Measurements from ENCODE around the gene LUZP2. TPM values are rescaled to one million over a fixed set of nuclear protein-coding genes. Genes with fewer than 3 reads are reported as not detected.
A peak's percentile ranks its signal among the peaks of the same experiment; 100 is the strongest.

LUZP2 gene
- total RNA-seq, 1 donor from 2014 or later, result 0.26 TPM

DNA sequence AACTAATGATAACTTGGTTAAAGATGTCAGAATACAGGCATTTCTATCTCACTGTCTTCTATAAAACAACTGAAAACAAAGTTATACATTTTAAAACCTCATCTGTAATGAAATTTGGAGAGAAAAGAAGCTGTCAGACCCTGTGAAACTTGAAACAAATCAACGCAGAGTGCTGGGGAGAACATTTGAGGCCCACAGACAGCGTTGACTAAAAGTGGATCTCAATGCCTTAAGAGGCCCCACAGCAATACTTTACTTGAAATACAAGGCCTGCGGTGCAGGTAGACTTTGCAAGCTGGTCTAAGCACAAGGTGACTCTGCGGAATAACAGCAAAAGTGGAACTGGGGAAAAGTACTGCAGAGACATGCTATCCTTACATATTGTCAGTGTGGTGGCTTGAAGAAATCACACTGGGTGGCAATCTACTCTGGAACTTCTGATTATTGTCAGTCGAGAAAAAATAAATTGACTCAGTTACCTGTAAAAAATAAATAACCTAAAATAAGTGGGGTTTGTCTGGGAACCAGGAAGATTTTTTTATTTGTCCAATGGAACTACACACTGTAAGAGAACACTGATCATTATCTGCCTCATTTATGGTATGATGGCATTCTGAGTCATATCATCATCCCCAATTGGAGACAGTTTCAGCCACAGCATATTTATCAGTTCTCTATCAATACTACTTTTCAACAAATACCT, 138.9 kb downstream of the LUZP2 start:
- DNase-seq (ENCODE audit: low spot score), result no peak

DNA sequence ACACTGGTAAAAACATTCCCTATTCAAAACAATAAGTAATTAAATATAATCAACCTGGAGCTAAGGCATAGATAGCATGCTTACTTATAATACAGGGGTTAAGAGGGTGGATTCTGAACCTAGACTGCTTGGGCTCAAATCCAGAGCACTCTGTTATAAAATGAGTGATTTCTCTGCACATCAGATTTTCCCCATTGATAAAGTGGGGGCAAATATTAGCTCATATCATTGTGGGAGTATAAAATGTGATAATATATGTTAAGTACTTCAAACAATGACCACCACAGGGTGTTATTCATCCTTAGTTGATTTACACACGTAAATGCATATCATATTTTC, 139.4 kb downstream of the LUZP2 start:
- no peak for DNase-seq (ENCODE audit: low spot score)

DNA sequence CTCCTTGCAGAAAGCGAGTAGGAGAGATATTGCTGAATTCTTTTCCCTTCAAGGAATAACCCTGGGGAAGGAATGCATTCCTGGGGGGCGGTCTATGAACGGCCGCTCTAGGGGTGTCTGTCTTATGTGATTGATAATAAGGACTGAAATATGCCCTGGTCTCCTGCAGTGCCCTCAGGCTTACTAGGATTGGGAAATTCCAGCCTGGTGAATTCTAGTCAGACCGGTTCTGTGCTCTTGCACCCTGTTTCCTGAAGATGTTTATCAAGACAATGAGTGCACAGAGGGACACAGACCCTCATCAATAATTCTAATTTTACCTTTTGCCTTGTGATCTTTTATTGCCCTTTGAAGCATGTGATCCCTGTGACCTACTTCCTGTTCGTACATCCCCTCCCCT, 140.7 kb downstream of the LUZP2 start:
- peak; percentile 16 for DNase-seq (ENCODE audit: low spot score)

DNA sequence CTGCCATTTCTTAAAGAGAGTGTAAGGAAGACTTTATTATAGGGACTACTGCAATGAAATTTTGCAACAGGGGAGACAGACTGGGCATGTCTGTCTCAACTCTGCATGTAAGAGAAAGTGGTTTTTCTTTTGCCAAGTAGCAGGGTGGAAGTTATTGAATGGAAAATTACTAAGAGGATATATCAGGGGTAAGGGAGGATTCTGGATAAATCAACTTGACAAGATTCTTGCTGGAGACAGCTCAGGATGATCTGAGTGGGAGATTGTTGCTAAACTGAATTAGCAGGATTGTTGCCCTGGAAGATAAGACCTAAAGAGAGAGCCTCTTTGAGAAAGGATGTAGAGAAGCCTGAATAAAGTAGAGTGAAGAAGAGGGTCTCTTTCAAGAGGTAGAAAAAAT, 145.8 kb downstream of the LUZP2 start:
- no peak for DNase-seq (ENCODE audit: low spot score)

DNA sequence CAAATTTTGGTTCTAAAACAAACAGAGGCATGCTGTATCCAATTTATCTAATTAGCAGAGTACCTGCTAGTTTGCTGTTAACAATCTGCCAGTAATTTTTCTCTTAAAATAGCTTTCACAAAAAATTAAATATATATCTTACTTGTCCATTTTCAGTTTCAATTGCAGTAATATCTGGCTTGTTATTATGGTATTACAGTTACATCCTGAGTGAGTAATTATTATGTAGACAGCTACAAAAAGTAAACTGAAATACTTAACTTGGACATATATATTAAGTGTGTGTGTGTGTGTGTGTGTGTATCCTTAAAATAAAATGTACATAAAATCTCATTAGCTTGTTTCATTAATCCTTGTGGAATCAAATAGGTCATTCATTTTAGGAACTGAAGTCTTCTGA, 148.7 kb downstream of the LUZP2 start:
- no peak for DNase-seq (ENCODE audit: low spot score)

DNA sequence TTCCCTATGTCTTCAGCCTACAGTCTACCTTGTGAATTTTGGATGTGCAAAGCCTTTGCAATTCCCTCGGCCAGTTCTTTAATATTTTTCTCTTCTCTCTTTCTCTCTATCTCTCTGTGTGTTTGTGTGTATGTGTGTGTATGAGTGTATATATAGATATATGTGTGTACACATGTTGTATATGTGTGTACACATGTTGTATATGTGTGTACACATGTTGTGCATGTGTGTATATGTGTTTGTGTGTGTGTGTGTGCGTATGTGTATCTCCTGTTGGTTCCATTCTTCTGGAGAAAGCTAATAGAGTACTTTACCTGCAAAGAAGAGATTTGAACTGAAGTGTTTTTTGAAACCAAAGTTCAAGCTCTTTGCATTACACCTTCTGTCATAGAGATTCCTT, 155.0 kb downstream of the LUZP2 start:
- no peak for DNase-seq (ENCODE audit: low spot score)

DNA sequence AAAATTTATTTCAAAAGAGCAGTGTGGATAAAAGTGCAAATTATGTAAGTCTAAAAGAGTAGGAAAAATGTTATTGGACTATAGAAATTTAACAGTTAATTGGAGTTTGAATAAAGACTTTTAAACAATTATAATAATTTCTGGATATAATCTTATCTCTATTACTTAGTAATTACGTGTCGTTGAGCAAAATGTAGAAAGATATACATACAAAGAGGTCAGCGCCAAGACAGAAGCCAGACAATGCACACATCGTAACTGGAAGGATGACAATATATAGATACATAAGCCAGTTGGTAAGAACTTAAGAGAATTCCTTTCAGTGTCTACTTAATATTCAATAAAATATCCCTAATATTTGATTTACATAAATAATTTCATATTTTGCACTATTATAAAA, 157.0 kb downstream of the LUZP2 start:
- no peak for DNase-seq (ENCODE audit: low spot score)

DNA sequence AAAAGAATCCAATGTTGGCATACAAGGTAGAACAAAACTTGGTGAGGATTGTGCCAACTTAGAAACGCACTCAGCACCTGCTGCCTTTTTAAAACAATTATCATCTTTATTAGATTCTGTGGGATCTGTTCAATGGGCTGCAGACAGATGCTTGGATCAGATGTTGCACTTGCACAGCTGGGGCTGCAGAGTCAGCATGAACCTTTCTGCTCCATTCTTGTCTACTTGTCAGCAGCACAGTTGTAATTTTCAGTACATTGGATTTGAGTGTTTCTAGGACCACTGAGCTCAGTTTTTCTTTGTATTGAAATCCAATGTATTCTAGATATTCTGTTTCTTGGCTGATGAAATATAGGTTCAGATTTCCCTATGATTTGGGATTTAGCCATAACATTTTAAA, 164.5 kb downstream of the LUZP2 start:
- no peak for DNase-seq (ENCODE audit: low spot score)

DNA sequence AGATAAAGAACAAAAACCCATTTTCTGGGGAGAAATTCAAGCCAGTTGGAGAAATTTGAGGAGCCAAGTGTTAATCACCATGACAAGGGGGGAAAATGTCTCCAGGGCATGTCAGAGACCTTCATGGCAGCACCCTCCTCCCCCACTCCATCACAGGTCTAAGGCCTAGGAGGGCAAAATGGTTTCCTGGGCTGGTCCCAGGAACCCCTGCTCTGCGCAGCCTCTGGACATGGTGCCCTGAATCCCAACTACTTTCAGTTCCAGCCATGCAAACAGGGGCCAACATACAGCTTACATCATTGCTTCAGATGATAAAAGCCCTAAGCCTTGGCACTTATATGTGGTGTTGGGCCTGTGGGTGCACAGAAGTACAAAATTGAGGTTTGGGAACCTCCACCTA, 167.5 kb downstream of the LUZP2 start:
- no peak for DNase-seq (ENCODE audit: low spot score)

DNA sequence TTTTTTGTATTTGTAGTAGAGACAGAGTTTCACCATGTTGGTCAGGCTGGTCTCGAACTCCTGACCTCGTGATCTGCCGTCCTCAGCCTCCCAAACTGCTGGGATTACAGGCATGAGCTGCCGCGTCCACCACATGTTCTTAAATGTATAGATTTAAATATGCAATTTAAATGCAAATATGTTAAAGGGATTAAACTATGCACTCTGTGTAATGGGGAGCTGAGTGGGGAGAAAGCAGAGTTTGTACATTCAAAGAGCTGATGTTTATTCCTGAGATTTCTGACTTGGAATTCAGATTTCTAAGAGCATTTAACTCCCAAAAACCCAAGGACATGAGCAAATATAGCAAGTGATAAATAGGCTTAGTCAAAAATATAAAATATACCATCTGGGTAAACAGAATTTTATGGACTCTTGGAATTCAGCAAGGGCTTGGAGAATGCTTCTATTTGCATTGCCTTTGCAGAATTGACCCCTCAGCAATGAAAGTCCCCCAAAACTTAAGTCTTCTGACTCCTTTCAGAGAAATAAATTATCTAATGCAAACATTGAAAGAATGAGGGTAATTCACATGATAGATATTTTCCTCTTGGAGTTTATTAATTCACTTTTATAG, 170.6 kb downstream of the LUZP2 start:
- no peak for DNase-seq (ENCODE audit: low spot score)

DNA sequence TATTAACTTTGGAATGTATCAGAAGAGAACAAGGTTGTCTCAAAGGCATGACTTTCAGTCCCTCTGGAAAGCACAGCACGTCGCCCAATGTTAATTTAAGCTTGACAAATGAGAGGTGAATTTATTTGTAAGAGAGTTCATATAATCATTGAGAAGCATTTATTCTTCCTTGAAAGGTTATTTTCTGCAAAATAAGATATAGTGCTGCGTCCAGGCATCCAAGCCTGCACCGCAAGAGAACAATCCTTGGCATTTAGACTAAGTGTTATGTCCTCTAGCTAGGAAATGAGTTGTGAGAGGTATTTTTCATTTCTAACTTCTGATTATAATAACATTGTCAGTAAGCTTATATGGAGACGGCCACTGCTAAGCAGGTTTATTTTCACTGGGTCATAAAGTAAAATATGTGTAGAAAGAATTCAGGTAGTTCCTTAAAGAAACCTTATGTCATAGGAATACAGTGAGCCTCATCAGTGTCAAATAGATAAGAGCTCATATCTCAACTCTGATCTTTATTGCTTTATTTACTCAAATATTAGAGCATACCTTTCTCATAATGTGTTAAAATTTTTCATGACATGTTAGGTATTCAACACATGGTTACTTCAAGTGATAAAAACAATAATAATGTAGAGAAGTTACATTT, 182.0 kb downstream of the LUZP2 start:
- no peak for DNase-seq (ENCODE audit: low spot score)

DNA sequence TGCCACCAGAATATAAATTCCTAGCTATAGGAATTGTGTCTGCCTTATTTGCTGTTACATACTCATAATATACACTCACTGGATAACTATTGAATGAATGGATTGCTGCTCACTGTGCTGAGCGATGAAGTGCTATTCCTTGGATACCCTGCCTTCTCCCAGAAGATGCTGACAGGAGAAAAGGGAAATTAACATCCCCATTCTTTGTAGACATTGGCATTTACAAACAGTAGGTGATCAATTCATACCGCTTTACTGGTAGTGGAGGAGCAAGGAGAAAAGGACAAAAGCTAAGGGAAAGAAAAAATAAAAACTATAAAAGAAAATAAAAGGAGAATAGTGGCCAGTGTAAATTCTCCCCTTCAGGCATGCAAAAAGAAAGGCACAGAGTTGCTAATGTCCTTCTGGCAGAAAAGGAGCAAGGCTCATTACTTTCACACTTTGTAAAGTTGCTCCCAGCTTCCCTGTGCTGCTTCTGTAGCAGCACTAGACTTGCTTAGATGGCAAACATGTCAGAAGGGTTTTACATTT, 183.0 kb downstream of the LUZP2 start:
- no peak for DNase-seq (ENCODE audit: low spot score)

DNA sequence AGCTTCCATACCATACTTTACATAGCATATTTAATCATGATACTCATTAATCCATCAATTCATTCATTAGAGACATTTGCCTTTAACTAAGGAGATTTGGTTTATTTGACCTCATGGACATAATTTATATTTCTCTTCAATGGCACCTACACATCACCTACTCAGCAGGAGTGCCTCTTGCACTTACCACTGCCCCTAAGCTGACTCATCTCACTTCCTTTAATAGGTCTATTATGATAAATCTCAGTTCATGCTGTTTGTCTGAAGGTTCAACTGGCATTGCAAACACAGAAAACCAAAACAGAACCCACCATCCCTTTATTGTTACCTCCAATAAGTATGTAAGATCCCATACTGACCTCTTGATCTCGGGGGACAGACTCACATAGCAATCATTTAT, 186.7 kb downstream of the LUZP2 start:
- no peak for DNase-seq (ENCODE audit: low spot score)

DNA sequence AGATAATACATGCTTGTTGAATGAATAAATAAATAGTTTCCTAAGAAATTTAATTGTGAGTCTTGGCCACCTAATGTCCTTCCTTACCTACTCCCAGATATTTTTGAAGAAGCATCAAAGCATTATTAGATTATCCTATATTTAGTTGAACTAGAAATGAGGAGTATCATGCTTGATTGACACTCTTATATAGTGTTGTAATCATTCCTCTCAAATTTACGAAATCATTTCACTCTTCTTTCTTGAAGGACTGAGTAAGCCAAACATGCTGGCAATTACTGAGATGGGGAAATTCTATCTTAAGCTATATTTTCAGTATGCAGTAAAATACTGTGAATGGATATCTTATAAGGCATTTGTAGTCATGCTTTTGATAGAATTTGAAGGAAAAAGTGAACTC, 189.0 kb downstream of the LUZP2 start:
- DNase-seq (ENCODE audit: low spot score), result no peak

DNA sequence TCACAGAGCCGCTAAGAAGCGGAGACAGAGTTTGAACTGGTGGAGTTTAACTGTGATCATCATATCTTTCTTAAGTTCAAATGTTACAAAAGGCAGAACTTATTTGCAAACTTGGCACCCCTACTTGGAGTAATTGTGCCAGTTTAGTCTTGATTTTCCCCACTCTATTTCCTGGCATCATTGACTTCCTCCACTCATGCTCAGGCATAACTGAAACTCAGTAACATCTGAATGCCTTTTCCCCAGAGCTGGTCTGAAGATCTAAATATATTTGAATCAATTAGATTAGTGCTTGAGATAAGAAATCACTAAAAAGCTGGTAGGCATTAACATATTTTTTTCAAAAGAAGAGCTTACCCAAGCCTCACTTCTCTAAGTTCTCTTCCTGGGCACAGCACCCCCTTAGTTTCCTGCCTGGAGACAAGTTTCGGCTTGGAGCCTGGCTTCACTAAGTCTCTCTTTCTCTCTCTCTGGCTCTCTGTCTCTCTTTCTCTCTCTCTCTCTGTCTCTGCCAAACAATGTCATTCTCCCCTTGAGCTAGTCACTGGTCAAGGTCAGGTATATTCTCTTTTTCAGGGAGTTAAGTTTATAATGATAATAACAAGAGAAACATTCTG, 190.8 kb downstream of the LUZP2 start:
- no peak for DNase-seq (ENCODE audit: low spot score)

DNA sequence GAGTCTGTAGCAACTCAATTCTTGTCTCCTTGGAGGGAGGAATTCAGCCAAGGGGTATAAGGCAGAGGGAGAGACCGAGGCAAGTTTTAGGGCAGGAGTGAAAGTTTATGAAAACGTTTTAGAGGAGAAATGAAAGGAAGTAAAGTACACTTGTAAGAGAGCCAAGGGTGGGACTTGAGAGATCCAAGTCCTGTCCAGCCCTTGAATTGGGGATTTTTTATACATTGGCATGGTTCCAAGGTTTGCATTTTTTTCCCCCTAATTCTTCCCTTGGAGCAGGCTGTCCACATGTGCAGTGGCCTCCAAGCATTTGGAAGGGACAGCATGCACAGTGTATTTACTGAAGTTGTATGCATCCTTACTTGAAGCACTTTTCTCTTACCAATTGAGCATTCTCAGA, 192.1 kb downstream of the LUZP2 start:
- DNase-seq (ENCODE audit: low spot score), result no peak

DNA sequence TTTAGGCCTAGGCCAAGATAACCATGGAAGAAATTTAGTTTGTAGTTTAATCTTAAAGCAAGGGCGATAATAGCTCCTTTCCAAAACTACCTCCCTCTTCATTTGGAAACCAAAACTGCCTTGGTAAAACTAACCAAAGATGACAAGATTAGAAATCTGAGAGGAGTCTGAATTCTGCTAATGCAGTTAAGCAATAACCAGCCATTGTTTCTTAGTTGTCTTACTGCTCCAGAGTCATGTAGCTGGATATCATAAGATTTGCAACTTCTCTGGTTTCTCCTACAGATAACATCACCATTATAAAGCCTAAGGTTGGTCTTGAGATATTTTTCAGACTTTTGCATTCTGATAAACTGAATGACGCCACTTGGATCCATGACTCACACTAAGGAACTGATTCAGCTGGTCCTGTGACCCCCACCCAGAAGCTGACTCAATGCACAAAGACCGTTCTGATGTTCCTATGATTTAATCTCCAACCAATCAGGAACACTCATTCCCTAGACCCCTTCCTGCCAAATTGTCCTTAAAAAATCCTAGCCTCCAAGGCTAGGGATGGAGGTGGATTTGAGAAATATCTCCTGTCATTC, 200.8 kb downstream of the LUZP2 start:
- no peak for DNase-seq (ENCODE audit: low spot score)

DNA sequence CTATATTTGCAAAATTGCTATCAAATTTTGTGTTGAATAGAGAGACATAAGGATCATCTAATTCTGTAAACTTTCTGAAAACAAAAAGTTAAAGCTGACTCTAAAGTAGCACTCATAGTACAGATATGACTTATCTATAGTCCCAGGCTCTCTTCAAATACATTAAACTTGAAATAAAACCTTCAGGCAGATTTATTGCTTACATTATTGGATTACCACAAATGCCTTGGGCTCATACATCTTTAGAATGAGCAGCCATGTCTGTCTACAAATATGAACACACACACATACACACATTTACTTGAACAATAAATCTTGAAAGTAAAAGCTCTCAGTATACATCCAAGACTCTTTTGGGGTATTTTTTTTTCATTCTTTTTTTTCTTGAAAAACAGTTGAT, 207.9 kb downstream of the LUZP2 start:
- no peak for DNase-seq (ENCODE audit: low spot score)

DNA sequence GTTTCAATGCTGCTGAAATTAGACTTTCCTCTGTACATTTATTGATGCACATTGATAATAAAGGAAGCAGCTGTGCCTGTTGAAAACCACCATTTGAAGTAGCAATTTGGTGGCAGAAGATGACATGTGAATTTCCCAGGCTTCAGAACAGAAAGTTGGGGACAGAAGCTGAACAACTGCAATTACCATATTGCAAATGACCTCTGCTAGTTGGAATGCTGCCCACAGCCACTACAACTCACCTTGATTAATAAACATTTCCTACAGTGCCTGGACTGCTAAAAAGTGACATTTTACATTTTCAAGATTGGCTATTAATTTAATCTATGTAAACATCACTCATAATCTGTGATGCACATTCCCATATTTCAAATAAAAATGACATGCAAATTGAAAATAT, 208.6 kb downstream of the LUZP2 start:
- no peak for DNase-seq (ENCODE audit: low spot score)

DNA sequence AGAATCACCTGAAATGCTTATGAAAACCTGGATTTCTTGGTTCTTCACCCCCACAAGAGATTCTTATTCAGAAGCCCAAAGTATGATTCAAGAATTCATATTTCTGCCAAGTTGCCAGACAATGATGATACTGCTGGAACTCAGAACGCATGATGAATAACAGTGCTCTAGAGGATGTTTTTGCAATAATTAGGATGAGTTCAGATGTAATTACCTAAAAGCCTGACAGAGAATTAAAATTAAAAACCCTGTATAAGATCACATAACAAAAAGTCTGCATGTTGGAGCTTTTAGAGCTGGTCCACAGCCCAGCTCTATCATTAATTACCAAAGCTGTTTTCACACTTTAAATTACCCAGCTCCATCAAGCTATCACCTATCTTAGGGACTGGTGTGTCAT, 211.8 kb downstream of the LUZP2 start:
- DNase-seq (ENCODE audit: low spot score), result no peak

DNA sequence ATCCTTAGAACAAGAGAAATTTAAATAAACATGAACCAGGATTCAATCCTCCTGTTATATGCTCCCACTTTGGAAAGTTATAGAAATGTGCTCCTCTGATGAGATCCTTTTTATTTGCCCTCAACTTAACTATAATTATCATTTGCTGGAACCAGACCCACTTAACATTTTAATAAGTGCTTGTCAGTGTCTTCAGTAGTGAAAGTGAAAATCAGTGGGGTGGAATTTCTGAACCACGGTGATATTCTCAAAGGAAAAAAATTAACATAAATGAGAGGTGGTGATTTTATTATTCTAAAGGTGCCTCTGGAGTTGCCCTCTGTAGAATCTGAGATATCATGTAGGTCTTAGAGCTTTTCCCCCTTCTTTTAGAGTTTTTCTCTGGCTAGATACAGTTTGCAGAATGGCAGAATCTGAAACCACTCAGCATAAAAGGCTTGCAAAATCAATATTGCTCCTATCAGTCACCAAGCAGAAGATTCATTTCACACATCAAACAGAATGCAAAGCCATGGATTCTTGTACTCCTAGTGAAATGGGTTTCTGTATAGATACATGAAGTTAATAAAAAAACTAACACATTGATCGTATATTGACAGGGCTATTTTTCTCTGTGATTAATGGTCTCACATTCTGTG, 213.2 kb downstream of the LUZP2 start:
- DNase-seq (ENCODE audit: low spot score), result no peak

DNA sequence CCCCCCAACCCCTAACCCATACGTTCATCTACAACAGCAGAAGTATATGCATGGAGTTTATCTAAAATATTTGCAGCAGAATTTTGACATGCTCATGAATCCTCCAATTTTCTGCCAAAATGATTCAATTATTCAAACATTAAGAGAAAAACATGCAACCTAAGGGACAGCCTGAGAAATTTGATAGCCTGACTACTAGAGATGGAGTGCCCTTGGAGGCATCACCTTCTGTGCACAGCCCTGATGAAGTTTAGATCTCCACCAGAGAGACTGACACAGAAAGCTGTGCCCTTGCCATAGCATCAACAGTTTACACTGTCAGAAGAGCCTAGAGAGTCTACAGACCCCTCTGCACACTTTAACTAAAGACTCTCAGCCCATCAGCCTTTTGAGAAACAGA, 217.7 kb downstream of the LUZP2 start:
- no peak for DNase-seq (ENCODE audit: low spot score)
